HEK293 (cell line): Measurements from ENCODE around the gene CDK6.

Source experiments
- CTCF ChIA-PET: fragments of 350-600 bp; formaldehyde crosslinking; extraction: SDS; loops from one replicate; lab custom pipeline; 2021; ENCODE audit warnings: antibody characterized with exemption; lab: Yijun Ruan, JAX
- POLR2A ChIA-PET: fragments of 300-600 bp; formaldehyde crosslinking; extraction: SDS; loops from one replicate; lab custom pipeline; 2020; ENCODE audit warnings: antibody characterized with exemption, inconsistent platforms; lab: Yijun Ruan, JAX
- H3K27ac ChIP-seq: fragments of 200-500 bp; sonication (Bioruptor generic); 2 replicates; pipeline ENCODE4 v1.5.1; 2014; ENCODE audit warnings: low read depth, low read length, control low read depth, inconsistent platforms; ENCODE audit errors: extremely low read depth
- H3K36me3 ChIP-seq, 2 experiments: fragments of 200-500 bp in 1 of 2; sonication (Bioruptor generic) in 1 of 2; 1 replicate in 1 of 2; 2 replicates in 1 of 2; pipeline ENCODE4 v1.5.1; 2014 to 2017; ENCODE audit warnings: inconsistent platforms in 2 of 2, low read length in 2 of 2; ENCODE audit not compliant: control insufficient read depth in 2 of 2, insufficient read depth in 1 of 2
- H3K4me1 ChIP-seq: fragments of 200-500 bp; sonication (Bioruptor generic); 2 replicates; pipeline ENCODE4 v1.5.1; 2014; ENCODE audit warnings: mild to moderate bottlenecking, low read length, inconsistent platforms; ENCODE audit not compliant: control insufficient read depth, insufficient read depth
- H3K4me3 ChIP-seq: 2 replicates; pipeline ENCODE4 v1.5.1; 2011; ENCODE audit warnings: low read depth, mild to moderate bottlenecking, control low read depth, low read length, moderate library complexity
- H3K9me3 ChIP-seq: fragments of 200-500 bp; sonication (Bioruptor generic); 2 replicates; pipeline ENCODE4 v1.5.1; 2014; ENCODE audit warnings: low read depth, low read length, inconsistent platforms; ENCODE audit not compliant: control insufficient read depth, insufficient read depth
- AEBP2 ChIP-seq: fragments of 450-650 bp; formaldehyde crosslinking; IDR thresholded peaks from 2 replicates; pipeline ENCODE4 v1.5.1; 2016; ENCODE audit warnings: missing biosample characterization, missing genetic modification characterization, borderline replicate concordance
- IKZF3 ChIP-seq: fragments of 450-650 bp; IDR thresholded peaks from 2 replicates; pipeline ENCODE4 v1.5.0; 2018; ENCODE audit warnings: missing biosample characterization, mild to moderate bottlenecking, missing genetic modification characterization, moderate library complexity
- KLF1 ChIP-seq: fragments of 450-650 bp; formaldehyde crosslinking; IDR thresholded peaks from 2 replicates; pipeline ENCODE4 v1.5.1; 2016; ENCODE audit warnings: missing biosample characterization, missing genetic modification characterization
- KLF10 ChIP-seq: fragments of 450-650 bp; IDR thresholded peaks from 2 replicates; pipeline ENCODE4 v1.5.1; 2018; ENCODE audit warnings: missing biosample characterization, mild to moderate bottlenecking, missing genetic modification characterization
- KLF9 ChIP-seq: fragments of 450-650 bp; formaldehyde crosslinking; IDR thresholded peaks from 2 replicates; pipeline ENCODE4 v1.5.1; 2016; ENCODE audit warnings: missing biosample characterization, missing genetic modification characterization, low read depth
- ZBTB20 ChIP-seq: fragments of 450-650 bp; formaldehyde crosslinking; IDR thresholded peaks from 2 replicates; pipeline ENCODE4 v1.5.1; 2016; ENCODE audit warnings: missing biosample characterization, missing genetic modification characterization
- ZEB2 ChIP-seq: fragments of 450-650 bp; formaldehyde crosslinking; IDR thresholded peaks from 2 replicates; pipeline ENCODE4 v1.5.1; 2016; ENCODE audit warnings: missing biosample characterization, missing genetic modification characterization
- ZNF114 ChIP-seq: fragments of 450-650 bp; formaldehyde crosslinking; IDR thresholded peaks from 2 replicates; pipeline ENCODE4 v1.5.0; 2017; ENCODE audit warnings: missing biosample characterization, missing genetic modification characterization
- ZNF132 ChIP-seq: fragments of 450-650 bp; formaldehyde crosslinking; IDR thresholded peaks from 2 replicates; pipeline ENCODE4 v1.5.1; 2017; ENCODE audit warnings: missing biosample characterization, missing genetic modification characterization, borderline replicate concordance
- ZNF16 ChIP-seq: fragments of 450-650 bp; formaldehyde crosslinking; IDR thresholded peaks from 2 replicates; pipeline ENCODE4 v1.5.1; 2016; ENCODE audit warnings: low read depth, missing biosample characterization, missing genetic modification characterization
- ZNF19 ChIP-seq: fragments of 450-650 bp; formaldehyde crosslinking; IDR thresholded peaks from 2 replicates; pipeline ENCODE4; 2016; ENCODE audit warnings: missing biosample characterization, missing genetic modification characterization, low read depth
- ZNF239 ChIP-seq: fragments of 450-650 bp; formaldehyde crosslinking; IDR thresholded peaks from 2 replicates; pipeline ENCODE4 v1.5.1; 2016; ENCODE audit warnings: missing biosample characterization, missing genetic modification characterization
- ZNF366 ChIP-seq: fragments of 450-650 bp; formaldehyde crosslinking; conservative IDR thresholded peaks from 2 replicates; pipeline ENCODE4 v1.5.1; 2016; ENCODE audit warnings: missing biosample characterization, missing genetic modification characterization
- ZNF433 ChIP-seq: fragments of 450-650 bp; formaldehyde crosslinking; IDR thresholded peaks from 2 replicates; pipeline ENCODE4 v1.5.1; 2016; ENCODE audit warnings: missing biosample characterization, missing genetic modification characterization, low read depth
- ZNF518A ChIP-seq: fragments of 450-650 bp; formaldehyde crosslinking; conservative IDR thresholded peaks from 2 replicates; pipeline ENCODE4 v1.5.1; 2016; ENCODE audit warnings: low read depth, missing biosample characterization, missing genetic modification characterization
- ZNF585B ChIP-seq: fragments of 450-650 bp; formaldehyde crosslinking; IDR thresholded peaks from 2 replicates; pipeline ENCODE4 v1.5.1; 2016; ENCODE audit warnings: missing biosample characterization, missing genetic modification characterization
- ZNF645 ChIP-seq: fragments of 450-650 bp; formaldehyde crosslinking; IDR thresholded peaks from 2 replicates; pipeline ENCODE4; 2016; ENCODE audit warnings: missing biosample characterization, missing genetic modification characterization
- ZNF654 ChIP-seq: fragments of 450-650 bp; formaldehyde crosslinking; IDR thresholded peaks from 2 replicates; pipeline ENCODE4 v1.5.1; 2016; ENCODE audit warnings: low read depth, missing biosample characterization, missing genetic modification characterization
- ZNF692 ChIP-seq: fragments of 450-650 bp; formaldehyde crosslinking; IDR thresholded peaks from 2 replicates; pipeline ENCODE4 v1.5.1; 2016; ENCODE audit warnings: missing biosample characterization, missing genetic modification characterization

The CDK6 gene

GRCh38 chr7:92661651-92662050 is 174.7 kb downstream of the CDK6 start (continued):
- TF ChIP-seq ZNF518A (tag by site-specific recombination) (no peak), KLF9 (tag by site-specific recombination) (no peak), ZNF585B (tag by site-specific recombination) (no peak), ZNF19 (tag by site-specific recombination) (no peak), ZNF366 (tag by site-specific recombination) (no peak), AEBP2 (no peak), KLF1 (tag by site-specific recombination) (no peak), ZNF239 (no peak)
- TF ChIP-seq, all 188 proteins: peak for 0

GRCh38 chr7:92658671-92659070 is 177.7 kb downstream of the CDK6 start:
- H3K4me1 ChIP-seq: no peaks in the 10 kb centered on the region
- CTCF ChIA-PET: interaction anchor here (0.6 kb wide), 1 partner anchor 14 kb away, joined by 4 read pairs; no protein-coding TSS in a partner anchor

More at GRCh38 chr7:92658671-92659070, 177.7 kb downstream of the CDK6 start:
- H3K4me3 ChIP-seq: no peak overlapping the region
- no peaks in the 10 kb centered on the region for H3K9me3 ChIP-seq
- POLR2A ChIA-PET: interaction anchor here (0.8 kb wide), 1 partner anchor 174 kb away, joined by 3 read pairs; no protein-coding TSS in a partner anchor
- H3K27ac ChIP-seq: no peak overlapping the region
- no peak for TF ChIP-seq ZNF132 (tag by site-specific recombination)
- TF ChIP-seq ZNF16 (tag by site-specific recombination): no peak
- no peak for TF ChIP-seq ZNF114
- no peak for TF ChIP-seq ZNF654 (tag by site-specific recombination)
- TF ChIP-seq ZNF692 (tag by site-specific recombination): no peak
- TF ChIP-seq ZEB2: no peak
- TF ChIP-seq ZNF433 (tag by site-specific recombination): no peak
- no peak for TF ChIP-seq ZNF645
- TF ChIP-seq ZBTB20 (tag by site-specific recombination): no peak
- TF ChIP-seq IKZF3: no peak
- no peak for TF ChIP-seq KLF10 (tag by site-specific recombination)
- no peaks in the 10 kb centered on the region for H3K36me3 ChIP-seq
